ENCODE measurements around the gene LANCL1.

LANCL1 gene

DNA sequence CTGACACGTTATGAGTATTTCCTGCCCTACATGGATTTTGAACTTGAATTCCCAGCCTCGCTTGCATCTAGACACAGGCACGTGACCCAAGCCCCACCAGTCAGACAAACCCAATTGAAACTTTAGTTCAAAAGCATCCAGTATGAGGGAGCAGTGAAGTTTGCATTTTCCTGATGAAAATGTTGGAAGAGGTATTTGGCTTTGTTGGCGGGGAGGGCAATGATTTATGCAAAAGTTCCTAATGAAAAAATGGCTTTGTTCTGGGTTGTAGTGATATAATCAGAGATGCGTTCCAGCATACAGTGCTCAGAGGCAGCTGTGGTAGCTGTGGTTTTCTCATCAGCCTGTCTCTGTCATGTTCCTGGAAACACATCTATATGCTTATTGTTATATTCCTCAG lies 43.0 kb upstream of the LANCL1 start:
- no peaks in the 10 kb centered on the region for H3K79me2 ChIP-seq (ENCODE audit: control insufficient read depth, insufficient read depth, low read length, poor library complexity)
- H3K27me3 ChIP-seq (ENCODE audit: insufficient read depth, low read length), result no peaks in the 10 kb centered on the region
- no peak overlapping the region for H2AK5ac ChIP-seq (ENCODE audit: low read length)
- H3K9ac ChIP-seq (ENCODE audit: low read length), result no peak overlapping the region
- H3K14ac ChIP-seq (ENCODE audit: low read length), result no peak overlapping the region
- no peak overlapping the region for H4K12ac ChIP-seq (ENCODE audit: low read depth, low read length)
- H4K91ac ChIP-seq (ENCODE audit: low read depth, low read length), result no peak overlapping the region
- H3K36me3 ChIP-seq (ENCODE audit: control insufficient read depth in 1 of 2, insufficient read depth in 2 of 2, low read length in 2 of 2), result no peaks in the 10 kb centered on the region
- H2BK5ac ChIP-seq (ENCODE audit: low read depth, low read length, poor library complexity), result no peak overlapping the region
- no peak overlapping the region for H2AFZ ChIP-seq (ENCODE audit: insufficient read depth, low read length, poor library complexity)
- no peaks in the 10 kb centered on the region for H3K79me1 ChIP-seq (ENCODE audit: low read length)
- no peak overlapping the region for H3K4ac ChIP-seq (ENCODE audit: low read depth, low read length)
- H2BK120ac ChIP-seq (ENCODE audit: insufficient read depth, low read length, poor library complexity), result no peak overlapping the region
- H2BK12ac ChIP-seq (ENCODE audit: low read length), result no peak overlapping the region
- no peak overlapping the region for H3K4me2 ChIP-seq (ENCODE audit: low read length)
- no peak overlapping the region for H3K23ac ChIP-seq (ENCODE audit: low read length)
- H3K27ac ChIP-seq (ENCODE audit: low read depth, low read length), result no peak overlapping the region
- H3K4me1 ChIP-seq (ENCODE audit: control insufficient read depth in 1 of 2, insufficient read depth in 2 of 2, low read length in 2 of 2), result no peaks in the 10 kb centered on the region
- H3K9me3 ChIP-seq (ENCODE audit: insufficient read depth, low read depth, low read length), result no peaks in the 10 kb centered on the region
- no CpG with 5 or more reads among the region's 5 CpGs for WGBS (ENCODE audit: extremely low coverage, insufficient coverage, insufficient read length)
- H3K18ac ChIP-seq (ENCODE audit: low read length), result no peak overlapping the region
- no peak for DNase-seq
- H4K8ac ChIP-seq (ENCODE audit: low read depth, low read length), result no peak overlapping the region
- H3K4me3 ChIP-seq (ENCODE audit: low read depth, low read length), result no peak overlapping the region

DNA sequence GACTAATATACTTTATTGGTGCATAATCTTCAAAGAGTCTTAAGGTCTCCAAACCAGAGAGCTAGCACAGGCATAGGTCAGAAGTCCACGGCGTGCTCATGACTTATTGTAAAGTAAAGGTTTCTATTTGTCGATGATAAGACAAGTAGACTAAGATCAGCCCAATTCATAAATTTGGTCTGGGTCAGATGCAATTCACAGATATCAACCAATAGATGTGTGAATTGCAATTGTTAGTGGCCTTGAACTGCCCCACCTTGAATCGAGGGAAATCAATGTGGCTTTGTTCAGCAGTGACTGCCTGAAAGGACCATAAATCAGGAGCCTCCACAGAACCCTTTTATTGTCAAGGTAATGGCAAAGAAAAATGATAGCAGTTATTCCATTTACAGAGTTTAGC lies 40.7 kb upstream of the LANCL1 start:
- H2BK5ac ChIP-seq (ENCODE audit: low read depth, low read length, poor library complexity), result no peak overlapping the region
- no peak overlapping the region for H3K9ac ChIP-seq (ENCODE audit: low read length)
- H3K9me3 ChIP-seq (ENCODE audit: insufficient read depth, low read depth, low read length), result no peaks in the 10 kb centered on the region
- no peak overlapping the region for H4K91ac ChIP-seq (ENCODE audit: low read depth, low read length)
- H4K12ac ChIP-seq (ENCODE audit: low read depth, low read length), result no peak overlapping the region
- no peak overlapping the region for H3K4ac ChIP-seq (ENCODE audit: low read depth, low read length)
- H3K27ac ChIP-seq (ENCODE audit: low read depth, low read length), result no peak overlapping the region
- DNase-seq, result no peak
- no peaks in the 10 kb centered on the region for H3K79me1 ChIP-seq (ENCODE audit: low read length)
- no peak overlapping the region for H3K23ac ChIP-seq (ENCODE audit: low read length)
- H3K14ac ChIP-seq (ENCODE audit: low read length), result no peak overlapping the region
- no peaks in the 10 kb centered on the region for H3K36me3 ChIP-seq (ENCODE audit: control insufficient read depth in 1 of 2, insufficient read depth in 2 of 2, low read length in 2 of 2)
- no peak overlapping the region for H4K8ac ChIP-seq (ENCODE audit: low read depth, low read length)
- no peaks in the 10 kb centered on the region for H3K4me1 ChIP-seq (ENCODE audit: control insufficient read depth in 1 of 2, insufficient read depth in 2 of 2, low read length in 2 of 2)
- no peak overlapping the region for H2BK12ac ChIP-seq (ENCODE audit: low read length)
- H3K79me2 ChIP-seq (ENCODE audit: control insufficient read depth, insufficient read depth, low read length, poor library complexity), result no peaks in the 10 kb centered on the region
- no peak overlapping the region for H2AK5ac ChIP-seq (ENCODE audit: low read length)
- H3K4me2 ChIP-seq (ENCODE audit: low read length), result no peak overlapping the region
- no peak overlapping the region for H3K18ac ChIP-seq (ENCODE audit: low read length)
- no peak overlapping the region for H2AFZ ChIP-seq (ENCODE audit: insufficient read depth, low read length, poor library complexity)
- no peaks in the 10 kb centered on the region for H3K27me3 ChIP-seq (ENCODE audit: insufficient read depth, low read length)
- WGBS (ENCODE audit: extremely low coverage, insufficient coverage, insufficient read length), result no CpG with 5 or more reads among the region's 4 CpGs
- H2BK120ac ChIP-seq (ENCODE audit: insufficient read depth, low read length, poor library complexity), result no peak overlapping the region
- no peak overlapping the region for H3K4me3 ChIP-seq (ENCODE audit: low read depth, low read length)

DNA sequence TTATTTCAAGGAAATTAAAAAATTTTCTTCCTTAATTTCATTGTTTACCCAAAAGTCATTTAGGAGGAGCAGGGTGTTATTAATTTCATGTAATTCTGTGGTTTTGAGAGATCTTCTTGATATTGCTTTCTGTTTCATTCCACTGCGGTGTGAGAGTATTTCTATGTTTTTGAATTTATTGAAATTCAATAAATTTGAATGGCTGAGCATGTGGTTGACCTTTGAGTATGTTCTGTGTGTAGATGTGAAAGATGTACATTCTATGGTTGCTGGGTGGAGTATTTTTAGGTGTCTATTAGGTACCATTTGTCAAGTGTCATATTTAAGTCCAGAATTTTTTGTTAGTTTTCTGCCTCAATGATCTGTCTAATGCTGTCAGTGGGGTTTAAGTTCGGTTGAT lies 39.4 kb upstream of the LANCL1 start:
- no peak overlapping the region for H4K8ac ChIP-seq (ENCODE audit: low read depth, low read length)
- H3K23ac ChIP-seq (ENCODE audit: low read length), result no peak overlapping the region
- H3K79me1 ChIP-seq (ENCODE audit: low read length), result no peaks in the 10 kb centered on the region
- no peaks in the 10 kb centered on the region for H3K27me3 ChIP-seq (ENCODE audit: insufficient read depth, low read length)
- H3K27ac ChIP-seq (ENCODE audit: low read depth, low read length), result no peak overlapping the region
- no peak overlapping the region for H2AFZ ChIP-seq (ENCODE audit: insufficient read depth, low read length, poor library complexity)
- H2BK120ac ChIP-seq (ENCODE audit: insufficient read depth, low read length, poor library complexity), result no peak overlapping the region
- WGBS (ENCODE audit: extremely low coverage, insufficient coverage, insufficient read length), result no CpG with 5 or more reads among the region's 2 CpGs
- H2BK12ac ChIP-seq (ENCODE audit: low read length), result no peak overlapping the region
- no peaks in the 10 kb centered on the region for H3K36me3 ChIP-seq (ENCODE audit: control insufficient read depth in 1 of 2, insufficient read depth in 2 of 2, low read length in 2 of 2)
- H2BK5ac ChIP-seq (ENCODE audit: low read depth, low read length, poor library complexity), result no peak overlapping the region
- no peaks in the 10 kb centered on the region for H3K9me3 ChIP-seq (ENCODE audit: insufficient read depth, low read depth, low read length)
- H3K4me1 ChIP-seq (ENCODE audit: control insufficient read depth in 1 of 2, insufficient read depth in 2 of 2, low read length in 2 of 2), result no peaks in the 10 kb centered on the region
- no peak overlapping the region for H3K4me2 ChIP-seq (ENCODE audit: low read length)
- no peak overlapping the region for H3K18ac ChIP-seq (ENCODE audit: low read length)
- H4K12ac ChIP-seq (ENCODE audit: low read depth, low read length), result no peak overlapping the region
- H3K14ac ChIP-seq (ENCODE audit: low read length), result no peak overlapping the region
- H4K91ac ChIP-seq (ENCODE audit: low read depth, low read length), result no peak overlapping the region
- no peak overlapping the region for H2AK5ac ChIP-seq (ENCODE audit: low read length)
- DNase-seq, result no peak
- no peaks in the 10 kb centered on the region for H3K79me2 ChIP-seq (ENCODE audit: control insufficient read depth, insufficient read depth, low read length, poor library complexity)
- no peak overlapping the region for H3K4ac ChIP-seq (ENCODE audit: low read depth, low read length)
- no peak overlapping the region for H3K4me3 ChIP-seq (ENCODE audit: low read depth, low read length)
- H3K9ac ChIP-seq (ENCODE audit: low read length), result no peak overlapping the region

DNA sequence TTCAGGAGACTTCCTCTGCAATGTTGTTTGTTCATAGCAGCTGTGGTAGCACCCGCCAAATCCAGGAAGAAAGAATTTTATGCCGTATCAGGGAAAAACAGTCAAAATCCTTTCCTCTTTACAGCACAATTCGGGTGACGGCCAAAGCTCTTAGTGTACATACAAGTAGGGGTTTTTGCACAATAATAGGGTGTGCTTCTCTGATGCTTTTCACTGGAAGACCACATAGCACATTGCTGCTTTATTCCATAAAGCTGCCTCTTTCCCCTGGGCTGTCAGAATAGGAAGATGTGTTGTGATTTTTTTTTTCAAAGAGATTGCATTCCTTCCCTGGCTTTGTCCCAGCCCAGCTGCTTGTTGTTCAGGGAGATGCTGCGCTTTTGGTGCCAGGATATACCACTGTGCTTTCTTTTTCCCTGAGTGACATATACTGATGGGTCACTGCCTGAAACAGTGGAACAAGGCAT lies 27.2 kb upstream of the LANCL1 start:
- no peaks in the 10 kb centered on the region for H3K4me1 ChIP-seq (ENCODE audit: control insufficient read depth in 1 of 2, insufficient read depth in 2 of 2, low read length in 2 of 2)
- no peak overlapping the region for H3K23ac ChIP-seq (ENCODE audit: low read length)
- H4K8ac ChIP-seq (ENCODE audit: low read depth, low read length), result no peak overlapping the region
- H2BK5ac ChIP-seq (ENCODE audit: low read depth, low read length, poor library complexity), result no peak overlapping the region
- no peaks in the 10 kb centered on the region for H3K79me2 ChIP-seq (ENCODE audit: control insufficient read depth, insufficient read depth, low read length, poor library complexity)
- H3K14ac ChIP-seq (ENCODE audit: low read length), result no peak overlapping the region
- no peak overlapping the region for H3K18ac ChIP-seq (ENCODE audit: low read length)
- H2BK12ac ChIP-seq (ENCODE audit: low read length), result no peak overlapping the region
- H3K9ac ChIP-seq (ENCODE audit: low read length), result no peak overlapping the region
- H3K4ac ChIP-seq (ENCODE audit: low read depth, low read length), result no peak overlapping the region
- H2AK5ac ChIP-seq (ENCODE audit: low read length), result no peak overlapping the region
- WGBS (ENCODE audit: extremely low coverage, insufficient coverage, insufficient read length), result no CpG with 5 or more reads among the region's 5 CpGs
- H3K79me1 ChIP-seq (ENCODE audit: low read length), result no peaks in the 10 kb centered on the region
- H3K27me3 ChIP-seq (ENCODE audit: insufficient read depth, low read length), result no peaks in the 10 kb centered on the region
- peaks cover 0 to 2% of the 10 kb centered on the region in 2 experiments for H3K36me3 ChIP-seq (ENCODE audit: control insufficient read depth in 1 of 2, insufficient read depth in 2 of 2, low read length in 2 of 2)
- H3K27ac ChIP-seq (ENCODE audit: low read depth, low read length), result no peak overlapping the region
- H3K9me3 ChIP-seq (ENCODE audit: insufficient read depth, low read depth, low read length), result peaks cover 3% of the 10 kb centered on the region
- no peak for DNase-seq
- no peak overlapping the region for H3K4me3 ChIP-seq (ENCODE audit: low read depth, low read length)
- no peak overlapping the region for H2BK120ac ChIP-seq (ENCODE audit: insufficient read depth, low read length, poor library complexity)
- no peak overlapping the region for H2AFZ ChIP-seq (ENCODE audit: insufficient read depth, low read length, poor library complexity)
- H4K91ac ChIP-seq (ENCODE audit: low read depth, low read length), result no peak overlapping the region
- H3K4me2 ChIP-seq (ENCODE audit: low read length), result no peak overlapping the region
- no peak overlapping the region for H4K12ac ChIP-seq (ENCODE audit: low read depth, low read length)

Measured in trophoblast cell (in vitro differentiated cells and primary cell).